Upper lobe of right lung (tissue), 1 donor: ENCODE measurements around the gene WNK2. TPM values are rescaled to one million over a fixed set of nuclear protein-coding genes. Genes with fewer than 3 reads are reported as not detected.

Source experiments
- ATAC-seq: fragments of 200-7000 bp; cut with Tn5 transposase; one replicate; pipeline ENCODE4 v1.9.1; 2020; ENCODE audit warnings: mild to moderate bottlenecking, moderate library complexity
- DNase-seq: peaks from one replicate; pipeline ENCODE4 v3.0.0-alpha.2; 2020
- H3K27ac ChIP-seq: fragments of 200-600 bp; one replicate; pipeline ENCODE4 v1.8.0; 2022
- H3K27me3 ChIP-seq: fragments of 200-600 bp; one replicate; pipeline ENCODE4 v1.8.0; 2022; ENCODE audit warnings: mild to moderate bottlenecking
- H3K36me3 ChIP-seq: fragments of 200-600 bp; one replicate; pipeline ENCODE4 v1.8.0; 2022
- H3K4me1 ChIP-seq: fragments of 200-600 bp; one replicate; pipeline ENCODE4 v1.8.0; 2022
- H3K4me3 ChIP-seq: fragments of 200-600 bp; one replicate; pipeline ENCODE4 v1.8.0; 2022; ENCODE audit warnings: mild to moderate bottlenecking
- H3K9me3 ChIP-seq: fragments of 200-600 bp; one replicate; pipeline ENCODE4 v1.8.0; 2022
- intact Hi-C: fragments of 100-400 bp; cut with DNase I; formaldehyde crosslinking; loops from one replicate; pipeline ENCODE4 v1.11.0; 2022
- total RNA-seq: library from RNA; stranded (reverse); fragmentation: NEBNext Ultra II Directional; extraction: Animal tissue kit (Norgen Biotek cat#: 25700); gene quantifications from one replicate; pipeline ENCODE4 v1.2.1, GENCODE V29; 2021
- TF ChIP-seq, protein P1 (sequence below): fragments of 200-600 bp; IDR thresholded peaks from one replicate; pipeline ENCODE4 v1.8.0; 2022; ENCODE audit warnings: antibody characterized with exemption
- donor health status: DM: no; HTN: yes; CAD: no; lungs with severe emphysema.

Gene WNK2
- total RNA-seq, 1 donor from 2014 or later: 0.35 TPM

- TF ChIP-seq, protein P1, sequence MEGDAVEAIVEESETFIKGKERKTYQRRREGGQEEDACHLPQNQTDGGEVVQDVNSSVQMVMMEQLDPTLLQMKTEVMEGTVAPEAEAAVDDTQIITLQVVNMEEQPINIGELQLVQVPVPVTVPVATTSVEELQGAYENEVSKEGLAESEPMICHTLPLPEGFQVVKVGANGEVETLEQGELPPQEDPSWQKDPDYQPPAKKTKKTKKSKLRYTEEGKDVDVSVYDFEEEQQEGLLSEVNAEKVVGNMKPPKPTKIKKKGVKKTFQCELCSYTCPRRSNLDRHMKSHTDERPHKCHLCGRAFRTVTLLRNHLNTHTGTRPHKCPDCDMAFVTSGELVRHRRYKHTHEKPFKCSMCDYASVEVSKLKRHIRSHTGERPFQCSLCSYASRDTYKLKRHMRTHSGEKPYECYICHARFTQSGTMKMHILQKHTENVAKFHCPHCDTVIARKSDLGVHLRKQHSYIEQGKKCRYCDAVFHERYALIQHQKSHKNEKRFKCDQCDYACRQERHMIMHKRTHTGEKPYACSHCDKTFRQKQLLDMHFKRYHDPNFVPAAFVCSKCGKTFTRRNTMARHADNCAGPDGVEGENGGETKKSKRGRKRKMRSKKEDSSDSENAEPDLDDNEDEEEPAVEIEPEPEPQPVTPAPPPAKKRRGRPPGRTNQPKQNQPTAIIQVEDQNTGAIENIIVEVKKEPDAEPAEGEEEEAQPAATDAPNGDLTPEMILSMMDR: no peak
- H3K27ac ChIP-seq: no peak overlapping the region
- intact Hi-C loops: no loop called here
- peaks cover 3% of the 10 kb centered on the region for H3K27me3 ChIP-seq
- H3K36me3 ChIP-seq: no peaks in the 10 kb centered on the region
- no peak overlapping the region for H3K4me3 ChIP-seq
- DNase-seq: no peak
- no peaks in the 10 kb centered on the region for H3K9me3 ChIP-seq
- no peaks in the 10 kb centered on the region for H3K4me1 ChIP-seq
- ATAC-seq: no peak
Observed at GRCh38 chr9:93189369-93190132, 5.6 kb downstream of the WNK2 start.

GRCh38 chr9:93190133-93190525 is 6.2 kb downstream of the WNK2 start:
- H3K9me3 ChIP-seq: no peaks in the 10 kb centered on the region
- no peak overlapping the region for H3K4me3 ChIP-seq
- no peaks in the 10 kb centered on the region for H3K36me3 ChIP-seq
- no peaks in the 10 kb centered on the region for H3K27me3 ChIP-seq
- H3K4me1 ChIP-seq: no peaks in the 10 kb centered on the region
- no peak for ATAC-seq
- H3K27ac ChIP-seq: no peak overlapping the region
- TF ChIP-seq, protein P1: no peak
- no peak for DNase-seq
- intact Hi-C loops: no loop called here

GRCh38 chr9:93190656-93191353 is 6.9 kb downstream of the WNK2 start:
- H3K36me3 ChIP-seq: no peaks in the 10 kb centered on the region
- no peak overlapping the region for H3K27ac ChIP-seq
- H3K4me3 ChIP-seq: no peak overlapping the region
- H3K9me3 ChIP-seq: no peaks in the 10 kb centered on the region
- intact Hi-C loops: no loop called here
- H3K4me1 ChIP-seq: no peaks in the 10 kb centered on the region
- no peak for DNase-seq
- TF ChIP-seq, protein P1: no peak
- no peaks in the 10 kb centered on the region for H3K27me3 ChIP-seq
- no peak for ATAC-seq

GRCh38 chr9:93191354-93191660 is 7.4 kb downstream of the WNK2 start:
- H3K4me3 ChIP-seq: no peak overlapping the region
- no peaks in the 10 kb centered on the region for H3K27me3 ChIP-seq
- H3K9me3 ChIP-seq: no peaks in the 10 kb centered on the region
- TF ChIP-seq, protein P1: no peak
- H3K36me3 ChIP-seq: no peaks in the 10 kb centered on the region
- no peaks in the 10 kb centered on the region for H3K4me1 ChIP-seq
- DNase-seq (no peak), ATAC-seq (no peak)
- intact Hi-C loops: no loop called here
- H3K27ac ChIP-seq: no peak overlapping the region

- Histone ChIP-seq H3K27me3 (no peaks in the 10 kb centered on the region), H3K4me1 (no peaks in the 10 kb centered on the region), H3K4me3 (no peak overlapping the region), H3K36me3 (no peaks in the 10 kb centered on the region), H3K27ac (no peak overlapping the region), H3K9me3 (no peaks in the 10 kb centered on the region)
- TF ChIP-seq, protein P1: no peak
- intact Hi-C loops: no loop called here
- DNase-seq (no peak), ATAC-seq (no peak)
Observed at GRCh38 chr9:93192721-93193387, 8.9 kb downstream of the WNK2 start.
